Activated CD8-positive, alpha-beta T cell treated with anti-CD3 and anti-CD28 coated beads for 36 hours (primary cell): ENCODE results near the gene PRM2. TPM values are rescaled to one million over a fixed set of nuclear protein-coding genes. Genes with fewer than 3 reads are reported as not detected.

Experiments used
- ATAC-seq: fragments of 200-7000 bp; cut with Tn5 transposase; one replicate; pipeline ENCODE4 v1.10.0; 2021; ENCODE audit warnings: mild to moderate bottlenecking, moderate library complexity
- CTCF ChIA-PET: fragments of 350-600 bp; sonication (Branson Sonifier 250); formaldehyde crosslinking; loops from one replicate; lab custom pipeline; 2021; ENCODE audit warnings: antibody characterized with exemption; lab: Charles Lee
- POLR2A ChIA-PET: fragments of 350-600 bp; sonication (Branson Sonifier 250); formaldehyde crosslinking; loops from one replicate; lab custom pipeline; 2021; ENCODE audit warnings: antibody characterized with exemption; lab: Charles Lee
- DNase-seq: peaks from one replicate; pipeline ENCODE4 v3.0.0-alpha.2; 2020
- H3K27ac Mint-ChIP-seq: one replicate; pipeline ENCODE4 v1.8.0; 2021; ENCODE audit warnings: mild to moderate bottlenecking, mixed read lengths
- H3K27me3 Mint-ChIP-seq: one replicate; pipeline ENCODE4 v1.8.0; 2021; ENCODE audit warnings: mixed read lengths
- H3K36me3 Mint-ChIP-seq: one replicate; pipeline ENCODE4 v1.8.0; 2021; ENCODE audit warnings: low read depth, mixed read lengths
- H3K4me1 Mint-ChIP-seq: one replicate; pipeline ENCODE4 v1.8.0; 2021; ENCODE audit warnings: low read depth, mixed read lengths
- H3K4me3 Mint-ChIP-seq: one replicate; pipeline ENCODE4 v1.8.0; 2021; ENCODE audit warnings: mild to moderate bottlenecking, moderate library complexity, mixed read lengths
- H3K9me3 Mint-ChIP-seq: one replicate; pipeline ENCODE4 v1.8.0; 2021; ENCODE audit warnings: mixed read lengths
- CTCF ChIP-seq: fragments of 200-600 bp; IDR thresholded peaks from one replicate; pipeline ENCODE4 v1.8.0; 2022; ENCODE audit warnings: antibody characterized with exemption, mild to moderate bottlenecking
- intact Hi-C: fragments of 100-400 bp; cut with micrococcal nuclease; formaldehyde crosslinking; loops from one replicate; pipeline ENCODE4 v1.10.0; 2022
- total RNA-seq, 2 experiments: library from RNA; stranded (reverse); gene quantifications; one replicate each; pipeline ENCODE4 v1.2.3, GENCODE V29; 2021

The PRM2 gene
- total RNA-seq, 2 experiments from 2014 or later: not detected

GRCh38 chr16:11239644-11240632 is 36.3 kb downstream of the PRM2 start:
- no peaks in the 10 kb centered on the region for H3K36me3 Mint-ChIP-seq
- H3K4me1 Mint-ChIP-seq: peaks cover 27% of the 10 kb centered on the region
- H3K27ac Mint-ChIP-seq: peak overlapping the region; percentile 81
- H3K9me3 Mint-ChIP-seq: no peaks in the 10 kb centered on the region
- ChIA-PET POLR2A (interaction anchor here (1.0 to 2.2 kb wide), 5 partner anchors 10 to 108 kb away, joined by 3 to 18 read pairs (median 6); partner anchors contain the start of gene SOCS1), CTCF (interaction anchor here (1.1 to 1.4 kb wide), 2 partner anchors 20 to 269 kb away, joined by 3 to 4 read pairs; no protein-coding TSS in a partner anchor)
- intact Hi-C loops: no loop called here
- no peak for DNase-seq
- no peaks in the 10 kb centered on the region for H3K27me3 Mint-ChIP-seq
- no peak for TF ChIP-seq CTCF
- peak; percentile 60 for ATAC-seq
- no peak overlapping the region for H3K4me3 Mint-ChIP-seq

GRCh38 chr16:11238272-11239202 is 37.7 kb downstream of the PRM2 start:
- DNase-seq (no peak), ATAC-seq (no peak)
- Mint-ChIP-seq H3K27me3 (no peaks in the 10 kb centered on the region), H3K27ac (peak overlapping the region; percentile 32), H3K9me3 (no peaks in the 10 kb centered on the region), H3K36me3 (no peaks in the 10 kb centered on the region), H3K4me1 (peaks cover 38% of the 10 kb centered on the region), H3K4me3 (no peak overlapping the region)
- CTCF ChIA-PET: interaction anchor here (0.7 to 1.6 kb wide), 3 partner anchors 8 to 275 kb away, joined by 3 to 6 read pairs (median 3); no protein-coding TSS in a partner anchor
- intact Hi-C loops: no loop called here
- POLR2A ChIA-PET: interaction anchor here (1.1 to 2.3 kb wide), 4 partner anchors 10 to 20 kb away, joined by 3 to 12 read pairs (median 4); no protein-coding TSS in a partner anchor
- TF ChIP-seq CTCF: no peak

- DNase-seq (no peak), ATAC-seq (no peak)
- Mint-ChIP-seq H3K4me1 (peaks cover 51% of the 10 kb centered on the region), H3K27ac (peak overlapping the region; percentile 67), H3K36me3 (no peaks in the 10 kb centered on the region), H3K9me3 (no peaks in the 10 kb centered on the region), H3K27me3 (no peaks in the 10 kb centered on the region), H3K4me3 (no peak overlapping the region)
- intact Hi-C loops: no loop called here
- POLR2A ChIA-PET: interaction anchor here (1.5 to 4.1 kb wide), 4 partner anchors 12 to 18 kb away, joined by 4 to 34 read pairs (median 10); no protein-coding TSS in a partner anchor
- TF ChIP-seq CTCF: no peak
- CTCF ChIA-PET: interaction anchor here (0.7 to 1.6 kb wide), 4 partner anchors 12 to 172 kb away, joined by 3 to 6 read pairs (median 4); no protein-coding TSS in a partner anchor
Measured at GRCh38 chr16:11236461-11237254, 39.6 kb downstream of the PRM2 start.

- H3K4me3 Mint-ChIP-seq: no peak overlapping the region
- ChIA-PET POLR2A (interaction anchor here (2.0 to 4.1 kb wide), 4 partner anchors 11 to 20 kb away, joined by 8 to 52 read pairs (median 22); partner anchors contain the start of gene SOCS1), CTCF (interaction anchor here (0.7 to 1.4 kb wide), 4 partner anchors 10 to 171 kb away, joined by 3 to 5 read pairs (median 4); no protein-coding TSS in a partner anchor)
- no peak for DNase-seq
- peaks cover 59% of the 10 kb centered on the region for H3K4me1 Mint-ChIP-seq
- H3K9me3 Mint-ChIP-seq: no peaks in the 10 kb centered on the region
- intact Hi-C loops: no loop called here
- peak overlapping the region; percentile 40 for H3K27ac Mint-ChIP-seq
- ATAC-seq: no peak
- no peaks in the 10 kb centered on the region for H3K27me3 Mint-ChIP-seq
- H3K36me3 Mint-ChIP-seq: no peaks in the 10 kb centered on the region
- no peak for TF ChIP-seq CTCF
Measured at GRCh38 chr16:11235703-11235991, 40.6 kb downstream of the PRM2 start.
